H1 (cell line): Measurements from ENCODE around the gene SLC1A5. TPM values are rescaled to one million over a fixed set of nuclear protein-coding genes. Genes with fewer than 3 reads are reported as not detected.

Experiments used
- CTCF ChIA-PET: fragments of 300-600 bp; sonication (Branson Sonifier 250); formaldehyde crosslinking; loops from one replicate; lab custom pipeline; 2021; ENCODE audit not compliant: partially characterized antibody; lab: Charles Lee
- POLR2A ChIA-PET: fragments of 300-600 bp; sonication (Branson Sonifier 250); formaldehyde crosslinking; loops from one replicate; lab custom pipeline; 2021; ENCODE audit warnings: inconsistent platforms; ENCODE audit not compliant: partially characterized antibody; lab: Charles Lee
- DNase-seq, 2 experiments: peaks; one replicate each; pipeline versions ENCODE4 v3.0.0 to v3.0.0-alpha.2; 2010 to 2022; ENCODE audit warnings: low spot score in 2 of 2, low read depth in 1 of 2, mixed read lengths in 1 of 2
- FAIRE-seq: peaks from 2 replicates; lab custom pipeline; 2011; peaks lifted over from hg19 to GRCh38; lab: Jason Lieb, UNC
- H2AFZ ChIP-seq: 2 replicates; pipeline ENCODE4 v1.8.1; 2012; ENCODE audit warnings: low read length, inconsistent platforms
- H2AK5ac ChIP-seq: 2 replicates; pipeline ENCODE4 v1.6.1; 2013; ENCODE audit warnings: low read depth, low read length
- H2BK120ac ChIP-seq: replicated peaks from 2 replicates; pipeline ENCODE3; 2013; ENCODE audit warnings: low read depth, low read length, inconsistent platforms
- H2BK12ac ChIP-seq: 2 replicates; pipeline ENCODE4 v1.6.1; 2013; ENCODE audit warnings: low read depth, low read length
- H2BK15ac ChIP-seq: 2 replicates; pipeline ENCODE4 v1.6.1; 2013; ENCODE audit warnings: low read length
- H2BK20ac ChIP-seq: 2 replicates; pipeline ENCODE4 v1.6.1; 2013; ENCODE audit warnings: low read length
- H2BK5ac ChIP-seq: 2 replicates; pipeline ENCODE4 v1.6.1; 2013; ENCODE audit warnings: low read depth, low read length
- H3K14ac ChIP-seq: 2 replicates; pipeline ENCODE4 v1.6.1; 2013; ENCODE audit warnings: inconsistent platforms; ENCODE audit not compliant: insufficient read length
- H3K18ac ChIP-seq: 2 replicates; pipeline ENCODE4 v1.6.1; 2013; ENCODE audit warnings: low read length; ENCODE audit errors: extremely low read depth
- H3K23ac ChIP-seq: 2 replicates; pipeline ENCODE4 v1.6.1; 2013; ENCODE audit warnings: inconsistent platforms; ENCODE audit not compliant: insufficient read length
- H3K23me2 ChIP-seq: 2 replicates; pipeline ENCODE4 v1.6.1; 2013; ENCODE audit warnings: low read depth, low read length
- H3K27ac ChIP-seq: 2 replicates; pipeline ENCODE4 v1.6.1; 2011; ENCODE audit warnings: low read depth, low read length, inconsistent platforms
- H3K27me3 ChIP-seq, 4 experiments: replicated peaks in 1 of 4; 1 replicate in 1 of 4; 2 replicates in 3 of 4; pipeline versions ENCODE4 v1.6.1 to v1.8.1; 2011 to 2013; ENCODE audit warnings: low read length in 3 of 4, mild to moderate bottlenecking in 3 of 4, inconsistent platforms in 2 of 4, mixed read lengths in 2 of 4, moderate library complexity in 1 of 4; ENCODE audit not compliant: control insufficient read depth in 3 of 4, insufficient read depth in 3 of 4; ENCODE audit errors: extremely low read depth in 1 of 4
- H3K36me3 ChIP-seq, 4 experiments: 2 replicates each; pipeline versions ENCODE4 v1.6.1 to v1.8.1; 2011 to 2013; ENCODE audit warnings: mild to moderate bottlenecking in 4 of 4, low read length in 3 of 4, moderate library complexity in 2 of 4, control low read depth in 1 of 4, inconsistent platforms in 1 of 4; ENCODE audit not compliant: insufficient read depth in 4 of 4, control insufficient read depth in 2 of 4
- H3K4ac ChIP-seq: replicated peaks from 2 replicates; pipeline ENCODE3; 2013; ENCODE audit warnings: low read length, low read depth, mixed read lengths, inconsistent platforms; ENCODE audit not compliant: insufficient read length
- H3K4me1 ChIP-seq, 4 experiments: replicated peaks in 1 of 4; 1 replicate in 1 of 4; 2 replicates in 3 of 4; pipeline versions ENCODE4 v1.6.1 to v1.8.1; 2011 to 2013; ENCODE audit warnings: low read length in 3 of 4, inconsistent platforms in 2 of 4, mixed read lengths in 1 of 4; ENCODE audit not compliant: insufficient read depth in 4 of 4, control insufficient read depth in 3 of 4
- H3K4me2 ChIP-seq, 2 experiments: 2 replicates each; pipeline versions ENCODE4 v1.6.1 to v1.8.1; 2011 to 2013; ENCODE audit warnings: low read depth in 2 of 2, low read length in 2 of 2, control low read depth in 1 of 2, inconsistent platforms in 1 of 2, mild to moderate bottlenecking in 1 of 2; ENCODE audit not compliant: insufficient read depth in 1 of 2
- H3K4me3 ChIP-seq, 4 experiments: fragments of 200-600, 300-600 bp in 1 of 4; sonication (generic), shearing (Covaris generic), sonication (Bioruptor Twin) in 1 of 4; 2 replicates each; pipeline versions ENCODE4 v1.5.1 to v1.8.1; 2011 to 2016; ENCODE audit warnings: low read length in 4 of 4, low read depth in 3 of 4, control low read depth in 2 of 4, inconsistent platforms in 2 of 4, mild to moderate bottlenecking in 2 of 4, mixed read lengths in 1 of 4, moderate library complexity in 1 of 4; ENCODE audit not compliant: insufficient read depth in 2 of 4; ENCODE audit errors: extremely low read depth in 1 of 4
- H3K56ac ChIP-seq: replicated peaks from 2 replicates; pipeline ENCODE3; 2013; ENCODE audit warnings: low read depth, mild to moderate bottlenecking, mixed read lengths, low read length, inconsistent platforms; ENCODE audit not compliant: insufficient read length
- H3K79me1 ChIP-seq: 2 replicates; pipeline ENCODE4 v1.6.1; 2013; ENCODE audit warnings: low read depth, low read length, control low read depth
- H3K79me2 ChIP-seq, 2 experiments: 2 replicates each; pipeline versions ENCODE4 v1.6.1 to v1.8.1; 2012 to 2013; ENCODE audit warnings: low read length in 2 of 2, mild to moderate bottlenecking in 2 of 2, inconsistent platforms in 1 of 2; ENCODE audit not compliant: insufficient read depth in 2 of 2, control insufficient read depth in 1 of 2
- H3K9ac ChIP-seq, 4 experiments: replicated peaks in 1 of 4; 1 replicate in 1 of 4; 2 replicates in 3 of 4; pipeline versions ENCODE4 v1.6.1 to v1.8.1; 2011 to 2013; ENCODE audit warnings: low read depth in 3 of 4, low read length in 3 of 4, control low read depth in 2 of 4, mild to moderate bottlenecking in 2 of 4, moderate library complexity in 2 of 4, inconsistent platforms in 1 of 4; ENCODE audit errors: extremely low read depth in 1 of 4
- H3K9me3 ChIP-seq, 2 experiments: 2 replicates each; pipeline versions ENCODE4 v1.6.1 to v1.8.1; 2012 to 2013; ENCODE audit warnings: mild to moderate bottlenecking in 2 of 2, moderate library complexity in 2 of 2, control low read depth in 1 of 2, inconsistent platforms in 1 of 2, low read depth in 1 of 2, low read length in 1 of 2, mixed read lengths in 1 of 2; ENCODE audit not compliant: insufficient read depth in 2 of 2
- H4K20me1 ChIP-seq, 2 experiments: replicated peaks in 1 of 2; 2 replicates each; pipeline versions ENCODE3 to v1.8.1; 2011 to 2013; ENCODE audit warnings: inconsistent platforms in 2 of 2, low read length in 2 of 2, mild to moderate bottlenecking in 1 of 2; ENCODE audit not compliant: insufficient read depth in 2 of 2, control insufficient read depth in 1 of 2
- H4K5ac ChIP-seq: 2 replicates; pipeline ENCODE4 v1.6.1; 2013; ENCODE audit warnings: low read length, low read depth, mixed read lengths, inconsistent platforms; ENCODE audit not compliant: insufficient read length
- H4K8ac ChIP-seq: 2 replicates; pipeline ENCODE4 v1.8.0; 2013; ENCODE audit warnings: mild to moderate bottlenecking, moderate library complexity, low read length, inconsistent platforms; ENCODE audit not compliant: insufficient read depth; ENCODE audit errors: extremely low read depth
- H4K91ac ChIP-seq: replicated peaks from 2 replicates; pipeline ENCODE3; 2013; ENCODE audit warnings: low read length, mixed read lengths, inconsistent platforms; ENCODE audit not compliant: insufficient read length
- ASH2L ChIP-seq: fragments of 200-600, 300-600 bp; sonication (generic); IDR thresholded peaks from one replicate; pipeline ENCODE4 v1.7.1; 2017; ENCODE audit warnings: low read length
- EP300 ChIP-seq, 2 experiments: IDR thresholded peaks; 1 replicate in 1 of 2; 2 replicates in 1 of 2; pipeline ENCODE4 v1.6.1; 2011 to 2012; ENCODE audit warnings: low read depth in 2 of 2, low read length in 2 of 2, mild to moderate bottlenecking in 2 of 2, borderline replicate concordance in 1 of 2, inconsistent platforms in 1 of 2, moderate library complexity in 1 of 2
- RAD21 ChIP-seq, 2 experiments: IDR thresholded peaks in 1 of 2; conservative IDR thresholded peaks in 1 of 2; 2 replicates each; pipeline ENCODE4 v1.6.1; 2011; ENCODE audit warnings: low read depth in 2 of 2, low read length in 2 of 2, improper control_type of control experiment in 1 of 2, inconsistent platforms in 1 of 2, mild to moderate bottlenecking in 1 of 2, moderate library complexity in 1 of 2
- TAF7 ChIP-seq: optimal IDR thresholded peaks from 2 replicates; pipeline ENCODE3; 2011; ENCODE audit warnings: low read depth, mild to moderate bottlenecking, inconsistent platforms, low read length, moderate library complexity, borderline replicate concordance
- USF2 ChIP-seq: IDR thresholded peaks from 2 replicates; pipeline ENCODE4 v1.6.1; 2011; ENCODE audit warnings: low read length, improper control_type of control experiment
- ZNF274 ChIP-seq: IDR thresholded peaks from 2 replicates; pipeline ENCODE4 v1.7.0; 2012; ENCODE audit warnings: low read length, borderline replicate concordance; ENCODE audit errors: extremely low read depth
- WGBS, 2 experiments: shearing (Covaris generic) in 1 of 2; methylation state at CpG; one replicate each; pipeline versions ENCODE4 v1.1.6 to v1.1.7; 2013 to 2015; ENCODE audit warnings: low lambda C conversion rate in 2 of 2, mixed read lengths in 2 of 2, inconsistent platforms in 1 of 2, low coverage in 1 of 2, missing lambda C conversion rate in 1 of 2; ENCODE audit not compliant: insufficient replicate concordance in 2 of 2, insufficient coverage in 1 of 2, insufficient read length in 1 of 2; ENCODE audit errors: extremely low coverage in 1 of 2, missing lambda C conversion rate in 1 of 2; 5-methylcytosine and 5-hydroxymethylcytosine counted together
- polyA plus RNA-seq, 7 experiments: library from polyadenylated mRNA; depleted of rRNA in 3 of 7; stranded (reverse) in 5 of 7; unstranded in 2 of 7; fragments of >200 nt in 5 of 7; fragments of 200-250 nt in 2 of 7; gene quantifications; 1 replicate in 5 of 7; 2 replicates in 1 of 7; 4 replicates in 1 of 7; pipeline versions ENCODE4 v1.2.1 to v1.2.3, GENCODE V29; 2011 to 2013; ENCODE audit warnings: missing spikeins in 2 of 7, mixed read lengths in 2 of 7
- total RNA-seq: library from RNA; stranded (reverse); fragmentation: NEBNext Ultra II Directional; extraction: Animal tissue kit (Norgen Biotek cat#: 25700); gene quantifications from 2 replicates; pipeline ENCODE4 v1.2.1, GENCODE V29; 2021
- TF ChIP-seq, protein P1 (sequence below): IDR thresholded peaks from 2 replicates; pipeline ENCODE4 v1.6.1; 2012; ENCODE audit warnings: inconsistent platforms

The SLC1A5 gene
- total and polyA plus RNA-seq, 2 of the 8 experiments (the other 6 are each of a cell fraction or from before 2014, with no cell fraction given) = 291 to 351 TPM

DNA sequence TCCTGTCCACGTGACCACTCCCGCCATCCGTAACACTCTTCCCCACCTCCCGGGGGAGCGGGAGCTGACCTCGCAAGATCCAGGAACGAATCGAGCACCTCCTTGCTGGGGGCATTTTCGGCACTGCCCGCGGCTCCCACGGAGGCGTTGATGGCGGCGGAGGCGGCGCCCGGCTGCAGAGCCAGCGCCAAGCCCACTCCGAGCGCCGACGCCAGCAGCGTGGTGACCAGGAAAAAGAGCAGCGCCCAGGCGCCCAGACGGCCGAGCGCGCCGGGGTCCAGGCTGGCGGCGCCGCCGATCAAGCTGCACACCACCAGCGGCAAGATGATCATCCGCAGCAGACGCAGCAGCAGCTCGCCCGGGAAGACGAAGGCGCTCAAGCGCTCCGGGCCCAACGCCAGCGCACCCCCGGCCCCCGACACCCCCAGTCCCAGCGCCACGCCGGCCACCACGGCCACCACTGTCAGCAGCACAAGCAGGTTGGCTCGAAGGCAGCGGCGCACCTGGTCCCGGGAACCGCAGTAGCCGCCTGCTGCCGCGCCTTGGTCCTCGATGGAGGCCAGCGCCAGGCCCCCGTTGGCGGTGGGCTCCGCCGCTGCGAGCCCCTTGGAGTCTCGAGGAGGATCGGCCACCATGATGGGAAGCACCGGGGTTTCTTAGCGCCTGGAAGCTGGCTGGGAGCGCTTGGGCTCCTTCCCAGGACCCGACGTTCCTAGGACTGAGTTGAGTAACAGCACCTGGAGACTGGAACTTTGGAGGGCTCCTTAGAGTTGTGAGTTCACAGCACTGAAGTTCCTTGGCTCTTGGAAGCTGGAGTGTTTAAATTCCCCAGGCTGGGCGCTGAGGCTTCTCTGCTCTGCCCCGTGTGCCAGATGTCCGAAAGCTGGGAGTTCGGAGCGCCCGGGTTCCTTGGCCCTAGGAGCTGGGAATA, 798 bp downstream of the SLC1A5 start:
- FAIRE-seq = no peak
- WGBS, 2 experiments = 1% methylated on average over 72 of the region's 80 CpGs; no CpG with 5 or more reads in 1 of the 2 experiments
- no peak overlapping the region for H2AFZ ChIP-seq
- no peak for TF ChIP-seq EP300 (IDR thresholded peaks at IDR 0.05; ENCODE audit: borderline replicate concordance in 1 of 2, low read depth in 2 of 2, low read length in 2 of 2)
- TF ChIP-seq ZNF274 = no peak
- peak; percentile 58 for TF ChIP-seq ASH2L
- TF ChIP-seq, protein P1, sequence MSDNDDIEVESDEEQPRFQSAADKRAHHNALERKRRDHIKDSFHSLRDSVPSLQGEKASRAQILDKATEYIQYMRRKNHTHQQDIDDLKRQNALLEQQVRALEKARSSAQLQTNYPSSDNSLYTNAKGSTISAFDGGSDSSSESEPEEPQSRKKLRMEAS = peak; percentile 55
- TF ChIP-seq TAF7 = peak; percentile 34
- TF ChIP-seq RAD21 (IDR thresholded peaks at IDR 0.05 in 1 of 2, conservative IDR thresholded peaks at IDR 0.05 in 1 of 2; ENCODE audit: low read depth in 2 of 2, low read length in 2 of 2) = no peak
- peak; percentile 72 for TF ChIP-seq USF2

More for the DNA sequence above, 798 bp downstream of the SLC1A5 start:
- Histone ChIP-seq H2AK5ac (no peak overlapping the region), H3K9me3 (no peaks in the 10 kb centered on the region), H3K36me3 (peaks cover 10 to 30% (median 17%) of the 10 kb centered on the region in 4 experiments), H3K18ac (peak overlapping the region; percentile 95), H3K4me1 (peaks cover 6 to 21% (median 10%) of the 10 kb centered on the region in 4 experiments; a peak in 6 of 7 replicates), H4K8ac (peak overlapping the region; percentile 30; the same call in 1 of the 2 replicates), H4K91ac (peak overlapping the region; percentile 57), H3K4me2 (peak overlapping the region; percentile 87 to 98), H3K56ac (peak overlapping the region; percentile 70), H2BK15ac (no peak overlapping the region), H2BK120ac (no peak overlapping the region), H3K23me2 (peaks cover 15% of the 10 kb centered on the region), H2BK20ac (no peak overlapping the region), H4K20me1 (peaks cover 8 to 26% of the 10 kb centered on the region in 2 experiments), H3K4me3 (peak overlapping the region; percentile 78 to 96 (median 90)), H3K14ac (no peak overlapping the region), H3K27ac (peak overlapping the region; percentile 77; the same call in 1 of the 2 replicates), H3K9ac (peak overlapping the region; percentile 82 to 93 (median 86)), H3K4ac (no peak overlapping the region), H2BK5ac (peak overlapping the region; percentile 62), H2BK12ac (no peak overlapping the region), H4K5ac (peak overlapping the region; percentile 47), H3K79me1 (peaks cover 4% of the 10 kb centered on the region), H3K79me2 (peaks cover 29 to 58% of the 10 kb centered on the region in 2 experiments), H3K23ac (no peak overlapping the region), H3K27me3 (no peaks in the 10 kb centered on the region; a peak in 1 of 7 replicates)
- POLR2A ChIA-PET = interaction anchor here (0.6 to 18.4 kb wide), 42 partner anchors 10 to 1608 kb away, joined by 3 to 333 read pairs (median 6); partner anchors contain the start of genes AP2S1, ARHGAP35, DACT3 and ZC3H4
- peak in 1 of 2 experiments; percentile 64 for DNase-seq
- CTCF ChIA-PET = interaction anchor here (1.1 to 2.4 kb wide), 5 partner anchors 21 to 203 kb away, joined by 4 to 8 read pairs (median 7); no protein-coding TSS in a partner anchor
